DLD1 (cell line): ENCODE measurements around the gene TLCD3B.

Experiments used
- in situ Hi-C: cut with HindIII; loops from 2 replicates; pipeline ENCODE4 v1.10.0; 2017; ENCODE audit warnings: low sequenced_read_pairs

The TLCD3B gene

DNA sequence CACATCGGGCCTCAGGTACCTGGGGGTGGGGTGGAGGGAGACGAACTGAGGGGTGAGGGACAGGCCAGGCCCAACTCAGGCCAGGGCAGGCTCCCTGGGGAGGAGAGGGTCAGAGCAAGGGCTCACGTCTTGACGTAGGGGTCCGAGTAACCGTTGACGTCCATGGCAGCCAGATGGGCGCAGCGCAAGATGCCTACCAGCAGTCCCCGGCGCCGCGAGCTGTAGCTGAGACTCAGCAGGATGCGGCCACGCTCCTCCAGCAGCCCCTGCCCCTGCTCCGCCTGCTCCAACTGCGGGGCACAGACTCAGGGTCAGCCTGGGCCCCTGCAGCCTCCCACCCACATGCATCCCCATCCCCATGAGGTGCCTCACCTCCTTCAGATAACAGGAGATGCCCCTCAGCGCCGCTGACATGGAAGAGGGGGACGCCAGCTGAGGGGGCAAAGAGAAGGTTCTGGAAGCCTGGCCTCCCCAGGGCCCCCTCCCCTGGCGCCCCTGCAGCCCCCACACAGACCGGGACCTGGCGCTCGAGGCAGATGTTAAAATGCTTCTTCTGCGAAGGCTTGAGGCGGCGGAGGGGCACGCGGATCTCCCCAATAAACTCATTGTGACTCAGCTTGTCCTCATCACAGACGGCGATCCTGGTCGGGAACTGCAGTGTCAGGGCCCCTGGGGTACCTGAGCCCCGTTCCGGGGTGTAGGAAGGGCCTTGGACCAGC, 24.3 kb downstream of the TLCD3B start:
- in situ Hi-C loops, result no loop called here

- in situ Hi-C loops, result no loop called here
These were observed 25.0 kb downstream of the TLCD3B start for GRCh38 chr16:30006095-30006473.

- in situ Hi-C loops, result no loop called here
These were observed 25.6 kb downstream of the TLCD3B start for GRCh38 chr16:30005341-30006094.

GRCh38 chr16:30004811-30005242, 26.2 kb downstream of the TLCD3B start:
- in situ Hi-C loops, result no loop called here

DNA sequence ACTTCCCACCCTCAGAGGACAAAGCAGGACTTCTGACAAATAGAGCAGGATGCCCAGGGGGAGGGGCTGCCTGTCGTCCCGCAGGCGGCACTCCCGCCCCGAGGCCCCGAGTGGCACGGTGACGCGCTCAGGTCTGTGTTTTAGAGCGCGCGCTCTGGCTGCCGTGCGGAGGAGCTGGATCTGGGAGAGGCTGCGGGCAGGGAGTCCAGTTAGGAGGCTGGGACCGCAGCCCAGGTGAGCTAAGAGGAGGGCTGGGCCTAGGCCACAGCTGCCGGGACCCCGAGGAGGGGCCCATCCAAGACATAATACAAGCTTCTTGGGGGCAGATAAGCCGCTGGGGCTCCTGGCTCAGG, 26.7 kb downstream of the TLCD3B start:
- in situ Hi-C loops, result no loop called here

GRCh38 chr16:30003670-30004423, 27.2 kb downstream of the TLCD3B start:
- in situ Hi-C loops, result no loop called here

GRCh38 chr16:30002614-30003346, 28.3 kb downstream of the TLCD3B start:
- in situ Hi-C loops, result no loop called here

DNA sequence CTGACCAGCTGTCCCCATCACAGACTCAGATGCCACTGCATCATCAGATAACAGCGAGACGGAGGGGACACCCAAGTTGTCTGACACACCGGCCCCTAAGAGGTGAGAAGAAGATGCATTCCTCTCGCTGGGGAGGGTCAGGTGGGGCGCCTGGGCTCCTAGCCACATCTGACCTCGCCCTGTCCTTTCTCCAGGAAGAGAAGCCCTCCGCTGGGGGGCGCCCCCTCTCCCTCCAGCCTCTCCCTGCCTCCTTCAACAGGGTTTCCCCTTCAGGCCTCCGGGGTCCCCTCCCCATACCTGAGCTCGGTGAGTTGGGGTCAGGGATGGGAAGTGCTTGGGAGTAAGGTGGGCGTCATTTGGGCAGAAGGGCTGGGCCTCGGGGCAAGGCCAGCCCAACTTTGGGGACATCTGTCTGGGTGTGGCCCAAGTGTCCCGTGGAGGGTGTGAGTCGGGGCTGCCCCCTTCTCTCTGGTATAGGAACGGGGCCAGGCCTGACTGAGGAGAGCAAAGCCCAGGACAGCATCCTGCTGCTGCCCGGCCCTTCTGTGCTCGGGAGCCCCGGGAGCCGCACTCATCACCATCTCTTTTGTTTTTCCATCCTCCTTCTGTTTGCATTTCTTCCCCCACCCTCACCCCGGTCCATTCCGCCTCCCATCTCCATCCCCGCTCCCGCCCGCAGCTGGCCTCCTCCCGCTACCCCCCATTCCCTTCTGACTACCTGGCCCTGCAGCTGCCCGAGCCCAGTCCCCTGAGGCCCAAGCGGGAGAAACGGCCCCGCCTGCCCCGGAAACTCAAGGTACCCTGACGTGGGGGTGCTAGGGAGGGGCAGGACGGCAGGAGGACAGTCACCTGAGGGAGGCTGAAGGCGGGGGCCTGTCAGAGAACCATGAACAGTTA, 30.1 kb downstream of the TLCD3B start:
- in situ Hi-C loops, result no loop called here

- in situ Hi-C loops, result no loop called here
These were observed 31.5 kb downstream of the TLCD3B start for GRCh38 chr16:29999605-30000004.

DNA sequence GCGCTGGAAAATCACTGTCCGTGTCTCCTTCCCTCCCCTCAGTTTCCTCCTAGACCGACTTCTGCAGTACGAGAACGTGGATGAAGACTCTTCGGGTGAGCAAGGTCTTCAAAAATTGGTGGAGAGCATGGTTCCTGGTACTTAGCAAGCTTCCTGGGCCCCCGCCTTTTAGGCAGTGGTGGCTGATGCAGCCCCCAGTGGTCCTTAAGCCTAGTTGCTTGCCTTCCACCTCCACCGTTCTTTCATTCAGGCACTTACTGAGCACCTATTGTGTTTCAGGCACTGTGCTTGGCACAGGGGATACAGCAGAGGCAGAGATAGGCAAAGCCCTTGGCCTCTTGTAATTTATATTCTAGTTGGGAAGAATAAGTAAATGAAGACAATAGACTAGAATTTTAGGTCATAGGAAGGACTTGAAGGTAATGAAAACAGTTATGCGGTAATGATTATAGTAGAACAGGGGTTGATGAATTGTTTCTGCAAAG, 34.3 kb downstream of the TLCD3B start:
- in situ Hi-C loops, result no loop called here

DNA sequence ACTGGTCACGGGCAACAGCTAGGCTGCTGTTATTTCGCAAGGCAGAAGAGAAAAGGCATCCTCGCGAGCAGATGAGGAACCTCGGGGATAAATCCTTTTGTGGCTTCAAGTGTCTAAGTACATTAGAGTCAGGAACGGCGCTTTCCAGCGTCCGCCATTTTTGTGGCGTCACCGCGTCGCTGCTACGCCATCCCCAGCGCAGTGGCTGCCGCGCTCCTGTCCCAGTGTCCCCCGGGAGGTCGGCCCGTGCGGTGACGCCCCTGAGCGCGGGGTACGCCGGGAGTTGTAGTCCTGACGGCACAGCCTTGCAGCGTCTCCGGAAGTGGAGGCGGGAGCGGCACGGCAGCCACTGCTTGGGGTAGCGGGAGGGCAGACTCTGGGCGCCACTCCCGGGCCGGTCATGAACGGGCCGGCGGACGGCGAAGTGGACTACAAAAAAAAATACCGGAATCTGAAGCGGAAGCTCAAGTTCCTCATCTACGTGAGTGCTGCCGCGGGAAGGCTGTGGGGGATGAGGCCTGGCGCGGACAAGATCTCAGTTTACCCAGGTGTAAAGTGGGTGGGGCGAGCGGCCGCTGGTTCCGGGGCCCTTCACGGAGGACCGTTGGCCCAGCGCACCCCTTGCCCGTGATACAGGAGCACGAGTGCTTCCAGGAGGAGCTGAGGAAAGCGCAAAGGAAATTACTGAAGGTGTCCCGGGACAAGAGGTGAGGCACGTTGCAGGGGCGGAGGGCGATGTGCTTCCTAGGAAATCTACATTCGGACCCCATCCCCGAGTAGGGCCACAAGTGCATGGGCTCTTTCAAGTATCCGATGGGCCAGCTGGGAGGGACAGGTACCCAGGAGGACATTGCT, 34.9 kb downstream of the TLCD3B start, which contains the start of gene INO80E:
Gene INO80E (plus strand): TSS at position 331 of the 855 bp plus-strand sequence. CDS start 70 bp downstream, at position 401.
- in situ Hi-C loops, result no loop called here

- in situ Hi-C loops, result no loop called here
These were observed 35.7 kb downstream of the TLCD3B start, which contains the start of gene HIRIP3 for GRCh38 chr16:29995324-29995910. TSS of gene HIRIP3 (minus strand) at chr16:29995617. CDS start at chr16:29995605, 12 bp downstream.

GRCh38 chr16:29994600-29995323, 36.3 kb downstream of the TLCD3B start:
- in situ Hi-C loops, result no loop called here

DNA sequence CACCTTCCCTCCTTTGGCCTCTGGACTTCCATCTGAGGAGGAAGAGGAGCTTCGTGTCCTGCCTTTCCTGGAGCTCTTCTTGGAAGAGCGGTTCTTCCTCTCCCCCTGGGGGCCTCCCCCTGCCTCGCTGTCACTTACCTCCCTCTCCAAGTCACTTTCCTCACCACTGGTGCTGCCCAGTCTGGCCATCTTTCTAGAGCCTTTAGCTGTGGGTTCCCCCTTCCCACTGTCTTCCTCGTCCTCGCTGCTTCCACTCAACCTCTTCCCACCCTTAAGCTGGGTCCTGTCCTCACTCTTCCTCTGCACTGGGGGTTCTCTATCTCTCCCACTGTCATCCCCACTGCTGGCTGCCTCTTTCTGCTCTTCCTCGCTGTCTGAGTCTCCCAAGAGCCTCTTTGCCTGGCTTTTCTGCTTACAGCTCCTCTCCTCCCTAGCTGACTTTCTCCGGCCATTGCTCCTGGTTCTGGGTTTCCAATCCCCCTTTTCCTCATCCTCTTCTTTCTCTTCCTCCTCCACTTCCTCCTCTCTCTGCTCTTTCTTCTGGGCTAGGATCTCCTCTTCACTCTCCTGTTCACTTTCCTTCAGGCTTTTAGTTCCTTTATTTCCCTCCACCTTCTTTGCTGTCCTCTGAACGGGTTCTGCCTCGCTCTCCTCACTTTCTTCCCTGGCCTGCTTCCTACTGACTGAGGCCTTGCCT, 37.0 kb downstream of the TLCD3B start:
- in situ Hi-C loops, result no loop called here

- in situ Hi-C loops, result no loop called here
These were observed 37.7 kb downstream of the TLCD3B start for GRCh38 chr16:29993191-29993902.

DNA sequence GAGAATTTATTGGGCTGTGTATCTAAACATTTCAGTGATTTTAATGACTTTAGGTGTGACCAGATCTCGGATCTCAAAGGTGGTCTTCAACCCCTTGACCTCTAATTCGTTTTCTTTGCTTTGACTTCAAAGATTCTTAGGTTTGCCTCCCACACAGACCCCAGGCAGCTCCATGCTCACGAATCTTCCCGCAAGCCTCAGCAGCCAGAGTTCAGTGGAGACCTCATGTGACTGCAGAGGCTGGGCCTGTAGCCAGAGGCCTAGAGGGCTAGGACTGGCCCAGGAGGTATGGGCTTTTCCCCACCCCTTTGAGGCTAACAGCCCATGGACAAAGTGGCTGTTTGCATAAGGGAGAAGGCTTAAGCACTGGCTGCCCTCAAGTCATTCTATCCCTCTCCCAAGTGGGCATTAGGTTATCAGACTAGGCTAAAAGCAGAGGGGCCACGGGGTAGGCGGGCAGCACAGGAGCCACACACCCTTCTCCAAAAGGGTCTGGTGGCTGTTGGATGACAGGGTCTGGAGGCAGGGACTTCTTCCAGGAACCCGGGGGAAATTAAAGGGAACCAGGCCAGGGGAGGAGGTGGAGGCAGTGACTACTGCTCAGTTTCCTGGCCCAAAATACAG, 38.6 kb downstream of the TLCD3B start:
- in situ Hi-C loops, result no loop called here
